ENCODE data around the gene CTSD.

GRCh38 chr11:1753229-1753928 is 10.3 kb downstream of the CTSD start:
- TF ChIP-seq EP300 (IDR thresholded peaks at IDR 0.05) (no peak), CTCF (IDR thresholded peaks at IDR 0.05) (no peak)
